Natural killer cell (primary cell): ENCODE results near the gene SPSB2. TPM values are rescaled to one million over a fixed set of nuclear protein-coding genes. Genes with fewer than 3 reads are reported as not detected.

Experiments used
- ATAC-seq, 3 donors: fragments of 150-1000 bp in 2 of 3; fragments of 200-7000 bp in 1 of 3; cut with Tn5 transposase; 1 replicate in 1 of 3; 2 replicates in 2 of 3; pipeline ENCODE4 v1.10.0; 2021; ENCODE audit warnings: mild to moderate bottlenecking in 2 of 3, moderate library complexity in 2 of 3
- DNase-seq, 2 donors: peaks; one replicate each; pipeline versions ENCODE4 v3.0.0 to v3.0.0-alpha.2; 2013 to 2021; ENCODE audit warnings: mixed read lengths in 1 of 2
- H3K27ac ChIP-seq: one replicate; pipeline ENCODE4 v1.5.1; 2013; ENCODE audit warnings: mild to moderate bottlenecking, low read length
- H3K27me3 ChIP-seq: one replicate; pipeline ENCODE4 v1.6.1; 2013; ENCODE audit warnings: low read length; ENCODE audit not compliant: control insufficient read depth, insufficient read depth
- H3K36me3 ChIP-seq: one replicate; pipeline ENCODE4 v1.6.1; 2013; ENCODE audit warnings: low read length; ENCODE audit not compliant: control insufficient read depth, insufficient read depth
- H3K4me1 ChIP-seq: one replicate; pipeline ENCODE4 v1.6.1; 2013; ENCODE audit warnings: low read length; ENCODE audit not compliant: control insufficient read depth, insufficient read depth
- H3K4me3 ChIP-seq: one replicate; pipeline ENCODE4 v1.5.1; 2013; ENCODE audit warnings: low read length
- H3K9me3 ChIP-seq: one replicate; pipeline ENCODE4 v1.6.1; 2013; ENCODE audit warnings: low read length; ENCODE audit not compliant: control insufficient read depth, insufficient read depth
- H3K27ac Mint-ChIP-seq, 2 donors: one replicate each; pipeline ENCODE4 v1.8.0; 2022; ENCODE audit warnings: mild to moderate bottlenecking in 2 of 2, mixed read lengths in 2 of 2, moderate library complexity in 1 of 2
- H3K27me3 Mint-ChIP-seq, 2 donors: one replicate each; pipeline ENCODE4 v1.8.0; 2022; ENCODE audit warnings: low read depth in 2 of 2, mixed read lengths in 2 of 2
- H3K36me3 Mint-ChIP-seq: one replicate; pipeline ENCODE4 v1.8.0; 2022; ENCODE audit warnings: mixed read lengths
- H3K4me1 Mint-ChIP-seq, 2 donors: one replicate each; pipeline ENCODE4 v1.8.0; 2022; ENCODE audit warnings: mixed read lengths in 2 of 2
- H3K4me3 Mint-ChIP-seq: one replicate; pipeline ENCODE4 v1.8.0; 2022; ENCODE audit warnings: mild to moderate bottlenecking, moderate library complexity, mixed read lengths
- H3K9me3 Mint-ChIP-seq, 2 donors: one replicate each; pipeline ENCODE4 v1.8.0; 2022; ENCODE audit warnings: mixed read lengths in 2 of 2
- CTCF ChIP-seq: fragments of 200-600 bp; IDR thresholded peaks from one replicate; pipeline ENCODE4 v1.8.0; 2022; ENCODE audit warnings: antibody characterized with exemption
- whole genome bisulfite sequencing: methylation state at CpG from one replicate; pipeline ENCODE4 v1.1.7; 2013; ENCODE audit warnings: missing lambda C conversion rate; ENCODE audit not compliant: insufficient coverage; 5-methylcytosine and 5-hydroxymethylcytosine counted together
- intact Hi-C: fragments of 100-400 bp; cut with micrococcal nuclease; formaldehyde crosslinking; loops from one replicate; pipeline ENCODE4 v1.14.2; 2022
- total RNA-seq, 4 donors: library from RNA; stranded (reverse); fragments of 120-200 nt in 1 of 4; gene quantifications; one replicate each; pipeline versions ENCODE4 v1.2.3 to v1.2.4, GENCODE V29; 2013 to 2022

SPSB2 gene
- total RNA-seq, 3 donors from 2014 or later (not counting 1 experiment from before 2014, with no cell fraction given) = 8.1 to 19.1 (median 8.4) TPM

GRCh38 chr12:6852651-6853354 lies 20.3 kb downstream of the SPSB2 start:
- peaks cover 22% of the 10 kb centered on the region for H3K4me1 ChIP-seq
- DNase-seq (peak in 1 of 2 donors; percentile 75), ATAC-seq (no peak)
- peak overlapping the region; percentile 91 for H3K4me3 Mint-ChIP-seq
- intact Hi-C loops = loop anchor here (1.0 kb wide), 8 partner anchors 16 to 190 kb away; partner anchors contain the start of genes EMG1, ING4, LPCAT3 and MLF2
- no peaks in the 10 kb centered on the region for H3K27me3 ChIP-seq
- H3K27ac ChIP-seq = peak overlapping the region; percentile 20
- peak overlapping the region; percentile 76 for H3K4me3 ChIP-seq
- H3K36me3 ChIP-seq = peaks cover 20% of the 10 kb centered on the region
- H3K27me3 Mint-ChIP-seq = no peaks in the 10 kb centered on the region
- TF ChIP-seq CTCF = no peak
- no peaks in the 10 kb centered on the region for H3K36me3 Mint-ChIP-seq
- H3K9me3 Mint-ChIP-seq = no peaks in the 10 kb centered on the region
- 0% methylated on average over 15 of the region's 18 CpGs for WGBS
- H3K9me3 ChIP-seq = no peaks in the 10 kb centered on the region
- H3K27ac Mint-ChIP-seq = peak overlapping the region; percentile 95 to 99
- peaks cover 8 to 43% of the 10 kb centered on the region in 2 donors for H3K4me1 Mint-ChIP-seq

GRCh38 chr12:6851921-6852650 lies 21.0 kb downstream of the SPSB2 start, which contains the start of gene USP5:
Gene USP5 (plus strand): TSS chr12:6852150. CDS start chr12:6852180, 30 bp downstream.
- intact Hi-C loops = loop anchor here (1.0 kb wide), 8 partner anchors 17 to 189 kb away; partner anchors contain the start of genes EMG1, ING4, LPCAT3 and MLF2
- DNase-seq = peak; percentile 96 to 99
- peaks cover 14% of the 10 kb centered on the region for H3K36me3 ChIP-seq
- ATAC-seq = peak; percentile 79 to 92 (median 80)
- H3K27ac Mint-ChIP-seq = peak within 1 kb of the TSS; percentile 95 to 99
- H3K9me3 ChIP-seq = no peaks in the 10 kb centered on the region
- H3K27ac ChIP-seq = peak within 1 kb of the TSS; percentile 95
- peaks cover 22% of the 10 kb centered on the region for H3K4me1 ChIP-seq
- no peaks in the 10 kb centered on the region for H3K27me3 ChIP-seq
- H3K4me3 ChIP-seq = peak within 1 kb of the TSS; percentile 76
- no peaks in the 10 kb centered on the region for H3K9me3 Mint-ChIP-seq
- WGBS = under 1% methylated on average over 65 of the region's 65 CpGs
- peak within 1 kb of the TSS; percentile 91 for H3K4me3 Mint-ChIP-seq
- H3K36me3 Mint-ChIP-seq = no peaks in the 10 kb centered on the region
- peaks cover 8 to 43% of the 10 kb centered on the region in 2 donors for H3K4me1 Mint-ChIP-seq
- TF ChIP-seq CTCF = no peak
- no peaks in the 10 kb centered on the region for H3K27me3 Mint-ChIP-seq

GRCh38 chr12:6851153-6851920 lies 21.8 kb downstream of the SPSB2 start, which contains the start of gene CDCA3:
Gene CDCA3 (minus strand): TSS chr12:6851286. CDS start chr12:6850952, 334 bp downstream.
- Mint-ChIP-seq H3K27me3 (no peaks in the 10 kb centered on the region), H3K27ac (peak within 1 kb of the TSS; percentile 95 to 99), H3K36me3 (no peaks in the 10 kb centered on the region), H3K4me1 (peaks cover 8 to 43% of the 10 kb centered on the region in 2 donors), H3K9me3 (no peaks in the 10 kb centered on the region), H3K4me3 (peak within 1 kb of the TSS; percentile 91)
- peaks cover 22% of the 10 kb centered on the region for H3K4me1 ChIP-seq
- H3K27me3 ChIP-seq = no peaks in the 10 kb centered on the region
- WGBS = under 1% methylated on average over 37 of the region's 37 CpGs
- peak within 1 kb of the TSS; percentile 95 for H3K27ac ChIP-seq
- peak; percentile 49 to 71 (median 55) for ATAC-seq
- H3K36me3 ChIP-seq = peaks cover 7% of the 10 kb centered on the region
- H3K9me3 ChIP-seq = no peaks in the 10 kb centered on the region
- H3K4me3 ChIP-seq = peak within 1 kb of the TSS; percentile 76
- intact Hi-C loops = no loop called here
- TF ChIP-seq CTCF = no peak
- DNase-seq = peak; percentile 84 to 97
